Trophoblast cell (in vitro differentiated cells and primary cell): ENCODE measurements around the gene MFRP. TPM values are rescaled to one million over a fixed set of nuclear protein-coding genes. Genes with fewer than 3 reads are reported as not detected.

Experiments
- DNase-seq, 2 donors: peaks; one replicate each; pipeline ENCODE4 v3.0.0-alpha.2; 2016
- H2AFZ ChIP-seq: 2 replicates; pipeline ENCODE4 v1.6.1; 2013; ENCODE audit warnings: low read length, moderate library complexity, mild to moderate bottlenecking; ENCODE audit not compliant: insufficient read depth, poor library complexity
- H2AK5ac ChIP-seq: 2 replicates; pipeline ENCODE4 v1.6.1; 2013; ENCODE audit warnings: mild to moderate bottlenecking, low read length
- H2BK120ac ChIP-seq: 2 replicates; pipeline ENCODE4 v1.6.1; 2013; ENCODE audit warnings: low read length, mild to moderate bottlenecking, moderate library complexity; ENCODE audit not compliant: insufficient read depth, poor library complexity
- H2BK12ac ChIP-seq: 2 replicates; pipeline ENCODE4 v1.6.1; 2013; ENCODE audit warnings: mild to moderate bottlenecking, low read length, moderate library complexity
- H2BK5ac ChIP-seq: 2 replicates; pipeline ENCODE4 v1.6.1; 2013; ENCODE audit warnings: low read length, low read depth, moderate library complexity, mild to moderate bottlenecking; ENCODE audit not compliant: poor library complexity
- H3K14ac ChIP-seq: 2 replicates; pipeline ENCODE4 v1.6.1; 2013; ENCODE audit warnings: mild to moderate bottlenecking, low read length
- H3K18ac ChIP-seq: 2 replicates; pipeline ENCODE4 v1.6.1; 2013; ENCODE audit warnings: mild to moderate bottlenecking, low read length
- H3K23ac ChIP-seq: 2 replicates; pipeline ENCODE4 v1.6.1; 2013; ENCODE audit warnings: low read length
- H3K27ac ChIP-seq: 2 replicates; pipeline ENCODE4 v1.5.1; 2013; ENCODE audit warnings: low read depth, mild to moderate bottlenecking, inconsistent platforms, low read length, moderate library complexity
- H3K27me3 ChIP-seq: 2 replicates; pipeline ENCODE4 v1.6.1; 2013; ENCODE audit warnings: inconsistent platforms, mild to moderate bottlenecking, low read length, moderate library complexity; ENCODE audit not compliant: insufficient read depth
- H3K36me3 ChIP-seq, 2 experiments: 1 replicate in 1 of 2; 2 replicates in 1 of 2; pipeline ENCODE4 v1.6.1; 2013; ENCODE audit warnings: low read length in 2 of 2, mild to moderate bottlenecking in 2 of 2, moderate library complexity in 1 of 2; ENCODE audit not compliant: insufficient read depth in 2 of 2, control insufficient read depth in 1 of 2
- H3K4ac ChIP-seq: 2 replicates; pipeline ENCODE4 v1.6.1; 2013; ENCODE audit warnings: low read depth, mild to moderate bottlenecking, low read length, moderate library complexity
- H3K4me1 ChIP-seq, 2 experiments: 1 replicate in 1 of 2; 2 replicates in 1 of 2; pipeline ENCODE4 v1.6.1; 2013; ENCODE audit warnings: low read length in 2 of 2, mild to moderate bottlenecking in 2 of 2, moderate library complexity in 1 of 2; ENCODE audit not compliant: insufficient read depth in 2 of 2, control insufficient read depth in 1 of 2
- H3K4me2 ChIP-seq: 2 replicates; pipeline ENCODE4 v1.6.1; 2013; ENCODE audit warnings: inconsistent platforms, mild to moderate bottlenecking, low read length, moderate library complexity
- H3K4me3 ChIP-seq: 2 replicates; pipeline ENCODE4 v1.5.1; 2013; ENCODE audit warnings: mild to moderate bottlenecking, low read depth, low read length, inconsistent platforms
- H3K79me1 ChIP-seq: one replicate; pipeline ENCODE4 v1.6.1; 2013; ENCODE audit warnings: low read length
- H3K79me2 ChIP-seq: 2 replicates; pipeline ENCODE4 v1.6.1; 2013; ENCODE audit warnings: low read length, mild to moderate bottlenecking; ENCODE audit not compliant: control insufficient read depth, insufficient read depth, poor library complexity
- H3K9ac ChIP-seq: 2 replicates; pipeline ENCODE4 v1.6.1; 2013; ENCODE audit warnings: mild to moderate bottlenecking, low read length
- H3K9me3 ChIP-seq: 2 replicates; pipeline ENCODE4 v1.6.1; 2013; ENCODE audit warnings: low read depth, mild to moderate bottlenecking, control low read depth, inconsistent platforms, low read length; ENCODE audit not compliant: insufficient read depth
- H4K12ac ChIP-seq: 2 replicates; pipeline ENCODE4 v1.6.1; 2013; ENCODE audit warnings: low read depth, mild to moderate bottlenecking, low read length, moderate library complexity
- H4K8ac ChIP-seq: 2 replicates; pipeline ENCODE4 v1.6.1; 2013; ENCODE audit warnings: low read depth, mild to moderate bottlenecking, low read length, moderate library complexity
- H4K91ac ChIP-seq: one replicate; pipeline ENCODE4 v1.6.1; 2013; ENCODE audit warnings: low read depth, mild to moderate bottlenecking, low read length, moderate library complexity
- WGBS: extraction: QIAGEN DNeasy Blood & Tissue Kit; methylation state at CpG from one replicate; pipeline ENCODE4 v1.1.7; 2013; ENCODE audit warnings: missing lambda C conversion rate; ENCODE audit not compliant: insufficient read length, insufficient coverage; ENCODE audit errors: extremely low coverage; 5-methylcytosine and 5-hydroxymethylcytosine counted together
- polyA plus RNA-seq: library from polyadenylated mRNA; stranded (reverse); fragments of 200-250 nt; gene quantifications from 2 replicates; pipeline ENCODE4 v1.2.3, GENCODE V29; 2013

MFRP gene
- polyA plus RNA-seq, result not detected in 2 replicates

GRCh38 chr11:119346605-119347004 lies at the start of gene MFRP:
Gene MFRP (minus strand): TSS chr11:119346705. CDS start chr11:119346513, 192 bp downstream.
- Histone ChIP-seq H3K79me2 (no peaks in the 10 kb centered on the region), H3K23ac (no peak within 1 kb of the TSS), H4K12ac (no peak within 1 kb of the TSS), H3K18ac (no peak within 1 kb of the TSS), H3K9me3 (no peaks in the 10 kb centered on the region), H4K8ac (no peak within 1 kb of the TSS), H3K9ac (no peak within 1 kb of the TSS), H3K4me2 (no peak within 1 kb of the TSS), H4K91ac (no peak within 1 kb of the TSS), H2AFZ (no peak within 1 kb of the TSS), H3K4me1 (no peaks in the 10 kb centered on the region), H3K27me3 (peaks cover 2% of the 10 kb centered on the region), H3K4ac (no peak within 1 kb of the TSS), H2BK12ac (no peak within 1 kb of the TSS), H2BK120ac (no peak within 1 kb of the TSS), H3K4me3 (no peak within 1 kb of the TSS), H3K79me1 (no peaks in the 10 kb centered on the region), H3K27ac (no peak within 1 kb of the TSS), H2BK5ac (no peak within 1 kb of the TSS), H3K36me3 (no peaks in the 10 kb centered on the region), H2AK5ac (no peak within 1 kb of the TSS), H3K14ac (no peak within 1 kb of the TSS)
- WGBS, result no CpG with 5 or more reads among the region's 6 CpGs
- no peak for DNase-seq

DNA sequence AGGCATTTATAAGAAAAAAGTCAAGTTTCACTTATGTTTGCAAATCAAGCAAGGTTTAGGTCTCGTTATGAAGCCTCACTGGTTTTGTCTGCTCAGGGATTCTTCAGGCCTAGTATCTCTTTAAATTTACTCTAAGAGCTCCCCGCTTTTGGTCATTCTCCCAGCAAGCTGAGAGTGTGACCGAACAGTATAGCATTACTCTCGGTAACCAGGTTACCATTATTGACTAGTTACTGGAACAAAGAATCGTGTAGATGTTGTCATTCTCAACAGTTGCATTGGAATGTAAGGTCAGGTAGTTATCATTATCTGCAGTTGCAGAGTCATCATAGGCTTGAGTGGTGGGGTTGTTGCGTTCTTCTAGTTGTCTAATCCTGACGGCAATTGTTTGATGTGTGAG lies 44.8 kb upstream of the MFRP start:
- Histone ChIP-seq H3K18ac (no peak overlapping the region), H3K4me2 (no peak overlapping the region), H3K79me1 (no peaks in the 10 kb centered on the region), H4K12ac (no peak overlapping the region), H3K9me3 (no peaks in the 10 kb centered on the region), H3K27me3 (no peaks in the 10 kb centered on the region), H2AK5ac (no peak overlapping the region), H2BK12ac (no peak overlapping the region), H2AFZ (no peak overlapping the region), H3K36me3 (no peaks in the 10 kb centered on the region), H2BK5ac (no peak overlapping the region), H4K91ac (no peak overlapping the region), H4K8ac (no peak overlapping the region), H2BK120ac (no peak overlapping the region), H3K14ac (no peak overlapping the region), H3K27ac (no peak overlapping the region), H3K79me2 (no peaks in the 10 kb centered on the region), H3K4me1 (no peaks in the 10 kb centered on the region), H3K23ac (no peak overlapping the region), H3K4me3 (no peak overlapping the region), H3K9ac (no peak overlapping the region), H3K4ac (no peak overlapping the region)
- DNase-seq, result no peak
- no CpG with 5 or more reads among the region's 7 CpGs for WGBS

GRCh38 chr11:119389611-119390254 lies 43.2 kb upstream of the MFRP start:
- H3K4me3 ChIP-seq, result no peak overlapping the region
- no peak overlapping the region for H3K4me2 ChIP-seq
- H3K9me3 ChIP-seq, result no peaks in the 10 kb centered on the region
- H2AK5ac ChIP-seq, result no peak overlapping the region
- no peaks in the 10 kb centered on the region for H3K27me3 ChIP-seq
- no peaks in the 10 kb centered on the region for H3K79me2 ChIP-seq
- H2BK5ac ChIP-seq, result no peak overlapping the region
- no peaks in the 10 kb centered on the region for H3K4me1 ChIP-seq
- no peak overlapping the region for H2BK12ac ChIP-seq
- H3K4ac ChIP-seq, result no peak overlapping the region
- H3K23ac ChIP-seq, result no peak overlapping the region
- WGBS, result no CpG with 5 or more reads among the region's 5 CpGs
- no peak overlapping the region for H3K18ac ChIP-seq
- H2AFZ ChIP-seq, result no peak overlapping the region
- no peak overlapping the region for H4K91ac ChIP-seq
- H3K79me1 ChIP-seq, result no peaks in the 10 kb centered on the region
- no peaks in the 10 kb centered on the region for H3K36me3 ChIP-seq
- no peak overlapping the region for H4K8ac ChIP-seq
- no peak overlapping the region for H4K12ac ChIP-seq
- peak in 1 of 2 donors; percentile 62 for DNase-seq
- no peak overlapping the region for H3K9ac ChIP-seq
- no peak overlapping the region for H3K27ac ChIP-seq
- no peak overlapping the region for H2BK120ac ChIP-seq
- H3K14ac ChIP-seq, result no peak overlapping the region

DNA sequence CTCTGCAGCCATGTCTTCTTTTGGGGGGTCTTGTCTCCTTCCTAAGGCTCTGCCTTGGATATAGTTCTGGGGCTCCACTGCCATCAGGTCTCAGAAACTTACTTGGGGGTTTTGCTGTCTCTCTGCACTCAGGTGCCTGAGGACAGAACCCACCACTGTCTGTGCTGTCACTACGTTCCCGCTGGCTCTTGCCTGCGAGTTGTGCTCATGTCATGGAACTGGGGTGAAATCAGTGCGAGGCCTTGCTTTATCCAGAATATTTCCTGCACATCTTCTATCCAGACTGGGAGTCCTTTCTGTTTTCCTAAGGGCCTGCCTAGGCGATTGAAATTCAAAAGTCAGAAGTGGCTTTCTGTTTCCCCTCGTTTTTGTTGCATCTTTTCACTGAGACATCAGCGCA lies 41.6 kb upstream of the MFRP start:
- Histone ChIP-seq H3K79me1 (no peaks in the 10 kb centered on the region), H3K14ac (no peak overlapping the region), H2BK5ac (no peak overlapping the region), H3K36me3 (no peaks in the 10 kb centered on the region), H3K4ac (no peak overlapping the region), H3K23ac (no peak overlapping the region), H4K91ac (no peak overlapping the region), H2BK120ac (no peak overlapping the region), H3K27ac (no peak overlapping the region), H3K18ac (no peak overlapping the region), H2AK5ac (no peak overlapping the region), H4K8ac (no peak overlapping the region), H3K9ac (no peak overlapping the region), H2AFZ (no peak overlapping the region), H3K9me3 (no peaks in the 10 kb centered on the region), H3K4me2 (no peak overlapping the region), H3K4me3 (no peak overlapping the region), H3K27me3 (no peaks in the 10 kb centered on the region), H3K4me1 (no peaks in the 10 kb centered on the region), H4K12ac (no peak overlapping the region), H3K79me2 (no peaks in the 10 kb centered on the region), H2BK12ac (no peak overlapping the region)
- WGBS, result no CpG with 5 or more reads among the region's 7 CpGs
- no peak for DNase-seq
